Chondrocyte (in vitro differentiated cells): ENCODE measurements around the gene AKAP8L. TPM values are rescaled to one million over a fixed set of nuclear protein-coding genes. Genes with fewer than 3 reads are reported as not detected.

ENCODE experiments used
- DNase-seq: peaks from one replicate; pipeline ENCODE4 v3.0.0; 2021; ENCODE audit warnings: mixed read lengths, low spot score
- H3K27ac Mint-ChIP-seq: one replicate; pipeline ENCODE4 v1.8.0; 2021; ENCODE audit warnings: mild to moderate bottlenecking, moderate library complexity, mixed read lengths; ENCODE audit not compliant: unreplicated experiment
- H3K27me3 Mint-ChIP-seq: 2 replicates; pipeline ENCODE4 v1.8.0; 2021; ENCODE audit warnings: low read depth, mixed read lengths
- H3K36me3 Mint-ChIP-seq: 2 replicates; pipeline ENCODE4 v1.8.0; 2021; ENCODE audit warnings: low read depth, mixed read lengths
- H3K4me1 Mint-ChIP-seq: 2 replicates; pipeline ENCODE4 v1.8.0; 2021; ENCODE audit warnings: low read depth, mild to moderate bottlenecking, mixed read lengths
- H3K4me3 Mint-ChIP-seq: one replicate; pipeline ENCODE4 v1.8.0; 2021; ENCODE audit warnings: mild to moderate bottlenecking, moderate library complexity, mixed read lengths; ENCODE audit not compliant: unreplicated experiment
- H3K9me3 Mint-ChIP-seq: 2 replicates; pipeline ENCODE4 v1.8.0; 2021; ENCODE audit warnings: low read depth, mixed read lengths
- long read RNA-seq: library from polyadenylated mRNA; stranded (forward); transcript quantifications from one replicate; pipeline ENCODE4 v2.0.0, GENCODE V29; 2021
- total RNA-seq: library from RNA; stranded (reverse); gene quantifications from 3 replicates; pipeline ENCODE4 v1.2.1, GENCODE V29; 2021
- TF ChIP-seq, protein P1 (sequence below): fragments of 200-600 bp; sonication (generic); IDR thresholded peaks from 2 replicates; pipeline ENCODE4 v1.5.0; 2021; ENCODE audit warnings: antibody characterized with exemption, mild to moderate bottlenecking, moderate library complexity

The AKAP8L gene, protein sequence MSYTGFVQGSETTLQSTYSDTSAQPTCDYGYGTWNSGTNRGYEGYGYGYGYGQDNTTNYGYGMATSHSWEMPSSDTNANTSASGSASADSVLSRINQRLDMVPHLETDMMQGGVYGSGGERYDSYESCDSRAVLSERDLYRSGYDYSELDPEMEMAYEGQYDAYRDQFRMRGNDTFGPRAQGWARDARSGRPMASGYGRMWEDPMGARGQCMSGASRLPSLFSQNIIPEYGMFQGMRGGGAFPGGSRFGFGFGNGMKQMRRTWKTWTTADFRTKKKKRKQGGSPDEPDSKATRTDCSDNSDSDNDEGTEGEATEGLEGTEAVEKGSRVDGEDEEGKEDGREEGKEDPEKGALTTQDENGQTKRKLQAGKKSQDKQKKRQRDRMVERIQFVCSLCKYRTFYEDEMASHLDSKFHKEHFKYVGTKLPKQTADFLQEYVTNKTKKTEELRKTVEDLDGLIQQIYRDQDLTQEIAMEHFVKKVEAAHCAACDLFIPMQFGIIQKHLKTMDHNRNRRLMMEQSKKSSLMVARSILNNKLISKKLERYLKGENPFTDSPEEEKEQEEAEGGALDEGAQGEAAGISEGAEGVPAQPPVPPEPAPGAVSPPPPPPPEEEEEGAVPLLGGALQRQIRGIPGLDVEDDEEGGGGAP
- 69.5 to 103 TPM (median 76.0 TPM) in 3 replicates for total RNA-seq
- long read RNA-seq, transcript AKAP8L-201 (14 exons, 2,146 nt) = major isoform, 77 of 134 reads
- long read RNA-seq, transcript AKAP8L-202 (14 exons, 2,749 nt) = minor isoform, 5 of 134 reads
- long read RNA-seq, partial matches to known transcripts = 7 of 134 reads
- long read RNA-seq, other reads (novel, unspliced or antisense) = 43 of 134 reads

DNA sequence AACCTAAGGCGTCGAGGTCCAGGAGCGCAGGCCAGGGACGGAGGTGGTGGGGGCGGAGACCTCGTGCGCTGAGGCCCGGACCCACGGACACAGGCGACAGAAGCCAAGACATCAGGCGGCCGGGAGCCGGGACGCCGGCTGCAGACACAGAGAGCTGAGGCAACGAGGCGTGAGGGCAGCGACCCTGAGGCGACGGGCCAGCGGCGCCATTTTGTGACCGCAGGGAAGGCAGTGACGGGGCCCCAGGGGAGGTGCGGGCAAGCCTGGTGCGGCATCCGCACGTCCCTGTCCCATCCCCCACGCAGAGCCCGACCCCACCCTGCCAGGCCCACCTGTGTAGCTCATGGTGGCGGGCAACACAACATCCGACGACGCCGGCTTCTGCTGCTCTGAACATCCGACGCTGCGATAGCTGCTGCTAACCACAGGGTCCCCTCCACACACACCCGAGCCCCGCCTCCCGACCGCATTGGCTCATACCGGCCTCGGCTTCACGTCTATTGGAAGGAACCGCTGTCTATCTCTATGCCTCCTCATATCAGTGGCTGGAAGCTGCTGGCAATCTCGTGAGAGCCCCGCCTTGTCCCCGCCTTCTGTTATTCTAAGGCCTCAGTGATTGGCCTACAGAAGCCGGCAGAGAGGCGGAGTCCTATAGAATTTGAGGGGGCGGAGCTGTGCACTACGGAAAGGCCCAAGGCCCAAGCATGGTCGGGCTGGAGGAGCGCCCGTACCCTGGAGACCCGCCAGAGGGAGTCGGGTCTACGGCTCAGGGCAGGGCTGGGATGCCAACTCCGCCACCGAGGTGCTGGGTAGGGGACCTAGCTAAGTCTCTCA, at the start of gene AKAP8L:
TSS of gene AKAP8L (minus strand) at position 410 of the 834 bp plus-strand sequence. CDS start at position 345, 65 bp downstream.
- Mint-ChIP-seq H3K4me1 (peaks cover 37% of the 10 kb centered on the region), H3K27ac (peak within 1 kb of the TSS; percentile 99), H3K4me3 (peak within 1 kb of the TSS; percentile 87), H3K27me3 (no peaks in the 10 kb centered on the region), H3K36me3 (peaks cover 15% of the 10 kb centered on the region), H3K9me3 (no peaks in the 10 kb centered on the region)
- TF ChIP-seq, protein P1, sequence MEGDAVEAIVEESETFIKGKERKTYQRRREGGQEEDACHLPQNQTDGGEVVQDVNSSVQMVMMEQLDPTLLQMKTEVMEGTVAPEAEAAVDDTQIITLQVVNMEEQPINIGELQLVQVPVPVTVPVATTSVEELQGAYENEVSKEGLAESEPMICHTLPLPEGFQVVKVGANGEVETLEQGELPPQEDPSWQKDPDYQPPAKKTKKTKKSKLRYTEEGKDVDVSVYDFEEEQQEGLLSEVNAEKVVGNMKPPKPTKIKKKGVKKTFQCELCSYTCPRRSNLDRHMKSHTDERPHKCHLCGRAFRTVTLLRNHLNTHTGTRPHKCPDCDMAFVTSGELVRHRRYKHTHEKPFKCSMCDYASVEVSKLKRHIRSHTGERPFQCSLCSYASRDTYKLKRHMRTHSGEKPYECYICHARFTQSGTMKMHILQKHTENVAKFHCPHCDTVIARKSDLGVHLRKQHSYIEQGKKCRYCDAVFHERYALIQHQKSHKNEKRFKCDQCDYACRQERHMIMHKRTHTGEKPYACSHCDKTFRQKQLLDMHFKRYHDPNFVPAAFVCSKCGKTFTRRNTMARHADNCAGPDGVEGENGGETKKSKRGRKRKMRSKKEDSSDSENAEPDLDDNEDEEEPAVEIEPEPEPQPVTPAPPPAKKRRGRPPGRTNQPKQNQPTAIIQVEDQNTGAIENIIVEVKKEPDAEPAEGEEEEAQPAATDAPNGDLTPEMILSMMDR = peak; percentile 81
- peak; percentile 98 for DNase-seq

DNA sequence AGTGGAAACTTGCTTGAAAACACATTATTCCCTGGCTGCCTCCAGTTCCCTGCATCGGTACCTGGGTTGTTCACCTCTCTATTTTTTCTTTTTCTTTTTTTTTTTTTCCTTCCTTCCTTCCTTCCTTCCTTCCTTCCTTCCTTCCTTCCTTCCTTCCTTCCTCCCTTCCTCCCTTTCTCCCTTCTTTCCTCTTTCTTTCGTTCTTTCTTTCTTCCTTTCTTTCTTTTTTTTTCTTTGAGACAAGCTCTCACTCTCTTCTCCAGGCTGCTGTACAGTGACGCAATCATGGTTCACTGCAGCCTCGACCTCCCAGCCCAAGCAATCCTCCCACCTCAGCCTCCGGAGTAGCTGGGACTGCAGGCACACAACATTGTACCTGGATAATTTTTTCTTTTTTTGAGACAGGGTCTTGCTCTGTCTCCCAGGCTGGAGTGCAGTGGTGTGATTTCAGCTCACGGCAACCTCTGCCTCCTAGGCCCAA, 49.0 kb upstream of the AKAP8L start:
- H3K27me3 Mint-ChIP-seq = peaks cover 25% of the 10 kb centered on the region
- DNase-seq = no peak
- no peaks in the 10 kb centered on the region for H3K36me3 Mint-ChIP-seq
- H3K27ac Mint-ChIP-seq = peak overlapping the region; percentile 36
- H3K9me3 Mint-ChIP-seq = peaks cover 2% of the 10 kb centered on the region
- no peak overlapping the region for H3K4me3 Mint-ChIP-seq
- TF ChIP-seq, protein P1 = no peak
- peaks cover 9% of the 10 kb centered on the region for H3K4me1 Mint-ChIP-seq

DNA sequence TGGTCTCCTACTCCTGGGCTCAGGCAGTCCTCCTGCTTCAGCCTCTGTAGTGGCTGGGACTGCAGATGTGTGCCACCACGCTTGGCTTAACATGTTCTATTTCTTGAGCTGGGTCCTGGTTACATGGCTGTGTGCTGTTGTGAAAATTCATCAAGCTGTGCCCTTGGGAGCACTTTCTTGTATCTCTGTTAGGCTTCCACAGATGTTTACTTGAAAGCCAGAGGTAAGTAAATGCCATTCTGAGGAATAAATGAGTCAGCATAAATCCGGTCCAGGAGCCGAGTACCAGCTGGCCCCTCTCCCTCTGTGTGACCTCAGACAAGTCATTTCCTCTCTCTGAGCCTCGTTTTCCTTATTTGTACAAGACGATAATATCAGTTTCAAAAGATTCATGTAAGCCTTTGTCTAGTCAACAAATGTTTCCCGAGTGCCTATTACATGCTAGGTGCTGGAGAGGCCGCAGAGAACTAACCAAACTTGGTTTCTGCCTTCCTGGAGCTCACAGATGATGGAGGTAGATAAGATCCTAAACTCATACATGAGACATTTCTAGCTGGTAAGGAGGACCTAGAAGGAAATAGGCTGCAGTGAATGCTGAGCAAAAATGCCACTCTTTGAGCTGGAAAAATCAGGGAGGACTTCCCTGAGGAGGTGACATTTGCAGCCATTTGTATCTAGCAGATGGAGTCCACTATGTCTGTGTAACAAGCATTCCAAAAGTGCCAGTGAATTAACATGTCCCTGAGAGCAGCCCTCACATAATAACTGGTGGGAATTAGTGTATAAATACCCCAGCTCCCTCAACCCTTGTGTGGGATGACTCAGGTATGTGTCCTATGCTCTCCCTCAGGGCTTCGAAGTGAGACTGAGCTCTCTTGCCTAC, 48.3 kb upstream of the AKAP8L start:
- Mint-ChIP-seq H3K27me3 (peaks cover 25% of the 10 kb centered on the region), H3K4me1 (peaks cover 9% of the 10 kb centered on the region), H3K36me3 (no peaks in the 10 kb centered on the region), H3K27ac (no peak overlapping the region), H3K4me3 (no peak overlapping the region), H3K9me3 (no peaks in the 10 kb centered on the region)
- peak; percentile 12 for DNase-seq
- TF ChIP-seq, protein P1 = no peak

DNA sequence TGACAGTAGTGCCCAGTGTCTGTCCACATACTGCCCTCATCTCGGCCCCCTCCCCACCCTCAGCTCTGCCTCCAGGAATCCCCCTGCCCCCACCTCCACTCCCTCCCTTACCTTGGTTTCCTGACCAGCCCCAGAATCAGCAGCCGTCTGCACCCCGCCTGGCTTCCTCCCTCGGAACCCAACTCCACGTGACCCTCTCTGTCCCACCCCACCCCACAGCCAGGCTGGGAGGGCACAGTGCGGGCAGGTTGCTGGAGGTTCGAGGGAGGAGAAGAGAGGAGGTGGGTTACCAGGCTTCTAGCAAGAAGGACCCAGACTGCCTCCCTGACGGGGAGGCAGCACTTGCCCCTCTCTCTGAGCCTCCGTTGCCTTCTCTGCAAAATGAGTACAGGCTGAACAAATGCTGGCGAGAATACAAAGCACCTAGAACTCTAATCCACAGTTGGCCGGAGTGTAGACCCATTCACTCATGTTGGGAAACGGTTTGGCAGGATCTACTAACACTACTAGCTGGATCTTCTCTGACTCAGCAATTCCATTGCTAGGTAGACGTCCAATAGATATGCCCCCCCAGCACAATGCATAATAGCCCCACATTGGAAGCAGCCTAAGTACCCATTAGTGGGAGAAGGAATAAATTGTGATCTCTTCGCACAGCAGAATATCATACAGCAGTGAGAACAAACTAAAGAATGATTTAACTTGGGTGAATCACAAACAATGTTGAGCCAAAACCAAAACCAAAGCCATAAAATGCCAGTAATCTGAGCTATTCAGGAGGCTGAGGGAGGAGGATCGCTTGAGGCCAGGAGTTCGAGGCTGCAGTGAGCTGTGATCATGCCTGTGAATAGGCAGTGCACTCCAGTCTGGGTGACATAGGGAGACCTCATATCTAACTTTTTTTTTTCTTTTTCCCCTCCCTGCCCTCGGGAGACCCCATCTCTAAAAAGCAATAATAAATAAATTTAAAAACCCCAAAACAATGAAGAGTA, 45.9 kb upstream of the AKAP8L start, which contains the start of gene RASAL3:
TSS of gene RASAL3 (minus strand) at position 151 of the 992 bp plus-strand sequence. CDS start 186 bp downstream, outside the sequence.
- Mint-ChIP-seq H3K27me3 (peaks cover 30% of the 10 kb centered on the region), H3K9me3 (no peaks in the 10 kb centered on the region), H3K36me3 (no peaks in the 10 kb centered on the region), H3K27ac (no peak within 1 kb of the TSS), H3K4me1 (peaks cover 9% of the 10 kb centered on the region), H3K4me3 (no peak within 1 kb of the TSS)
- TF ChIP-seq, protein P1 = no peak
- no peak for DNase-seq
